ENCODE data around the gene FBXO46. TPM values are rescaled to one million over a fixed set of nuclear protein-coding genes. Genes with fewer than 3 reads are reported as not detected.

The FBXO46 gene
- total and polyA plus RNA-seq, 2 of the 13 experiments (the other 11 are each of a cell fraction or from before 2014, with no cell fraction given), result 6.2 to 6.4 TPM

DNA sequence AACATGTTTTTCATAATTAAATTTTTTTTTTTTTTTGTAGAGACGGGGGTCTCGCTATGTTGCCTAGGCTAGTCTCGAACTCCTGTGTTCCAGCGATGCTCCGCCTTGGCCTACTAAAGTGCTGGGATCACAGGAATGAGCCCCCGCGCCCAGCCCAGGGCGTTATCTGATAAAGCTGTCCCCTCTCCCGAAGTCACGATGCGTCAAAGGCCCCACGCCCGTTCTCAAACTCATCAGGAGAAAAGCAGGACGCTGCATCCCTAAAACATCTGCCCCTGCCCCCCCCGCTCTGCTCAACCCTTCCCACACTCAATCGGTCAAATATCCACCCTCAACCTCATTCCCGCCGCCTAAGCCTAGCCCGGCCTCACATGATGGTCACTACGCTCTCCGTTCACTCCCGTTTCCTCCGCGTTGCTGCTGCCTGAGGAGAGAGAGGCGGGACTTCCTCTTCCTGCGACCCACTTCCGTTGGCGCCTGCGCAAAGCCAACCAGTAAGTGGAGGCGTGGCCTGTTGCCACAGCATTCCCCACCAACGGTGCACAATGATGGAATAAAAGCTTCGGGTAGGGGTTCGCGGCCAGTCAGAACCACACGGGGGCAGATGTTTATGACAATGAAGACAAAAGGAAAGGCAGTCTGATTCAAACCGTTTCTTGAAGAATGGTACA, 39.0 kb downstream of the FBXO46 start, which contains the start of gene SNRPD2 (continued):
- TF ChIP-seq, protein P1, sequence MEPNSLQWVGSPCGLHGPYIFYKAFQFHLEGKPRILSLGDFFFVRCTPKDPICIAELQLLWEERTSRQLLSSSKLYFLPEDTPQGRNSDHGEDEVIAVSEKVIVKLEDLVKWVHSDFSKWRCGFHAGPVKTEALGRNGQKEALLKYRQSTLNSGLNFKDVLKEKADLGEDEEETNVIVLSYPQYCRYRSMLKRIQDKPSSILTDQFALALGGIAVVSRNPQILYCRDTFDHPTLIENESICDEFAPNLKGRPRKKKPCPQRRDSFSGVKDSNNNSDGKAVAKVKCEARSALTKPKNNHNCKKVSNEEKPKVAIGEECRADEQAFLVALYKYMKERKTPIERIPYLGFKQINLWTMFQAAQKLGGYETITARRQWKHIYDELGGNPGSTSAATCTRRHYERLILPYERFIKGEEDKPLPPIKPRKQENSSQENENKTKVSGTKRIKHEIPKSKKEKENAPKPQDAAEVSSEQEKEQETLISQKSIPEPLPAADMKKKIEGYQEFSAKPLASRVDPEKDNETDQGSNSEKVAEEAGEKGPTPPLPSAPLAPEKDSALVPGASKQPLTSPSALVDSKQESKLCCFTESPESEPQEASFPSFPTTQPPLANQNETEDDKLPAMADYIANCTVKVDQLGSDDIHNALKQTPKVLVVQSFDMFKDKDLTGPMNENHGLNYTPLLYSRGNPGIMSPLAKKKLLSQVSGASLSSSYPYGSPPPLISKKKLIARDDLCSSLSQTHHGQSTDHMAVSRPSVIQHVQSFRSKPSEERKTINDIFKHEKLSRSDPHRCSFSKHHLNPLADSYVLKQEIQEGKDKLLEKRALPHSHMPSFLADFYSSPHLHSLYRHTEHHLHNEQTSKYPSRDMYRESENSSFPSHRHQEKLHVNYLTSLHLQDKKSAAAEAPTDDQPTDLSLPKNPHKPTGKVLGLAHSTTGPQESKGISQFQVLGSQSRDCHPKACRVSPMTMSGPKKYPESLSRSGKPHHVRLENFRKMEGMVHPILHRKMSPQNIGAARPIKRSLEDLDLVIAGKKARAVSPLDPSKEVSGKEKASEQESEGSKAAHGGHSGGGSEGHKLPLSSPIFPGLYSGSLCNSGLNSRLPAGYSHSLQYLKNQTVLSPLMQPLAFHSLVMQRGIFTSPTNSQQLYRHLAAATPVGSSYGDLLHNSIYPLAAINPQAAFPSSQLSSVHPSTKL (CRISPR knock-in tag; IDR thresholded peaks at IDR 0.05), result no peak; the same call in 1 of the 2 replicates
- TF ChIP-seq GFI1 (CRISPR knock-in tag; IDR thresholded peaks at IDR 0.05; ENCODE audit: borderline replicate concordance), result 0 out of 2 replicates have a peak, but pooled peaks have one; percentile 50
- peak; percentile 89 for TF ChIP-seq PHF20 (CRISPR knock-in tag; IDR thresholded peaks at IDR 0.05)
- peak; percentile 57; the same call in 1 of the 2 replicates for TF ChIP-seq ZMYM4 (CRISPR knock-in tag; IDR thresholded peaks at IDR 0.05)
- TF ChIP-seq TBL1XR1 (IDR thresholded peaks at IDR 0.05; ENCODE audit: borderline replicate concordance, low read length, partially characterized antibody), result no peak
- peak; percentile 16; the same call in 1 of the 2 replicates for TF ChIP-seq ZNF446 (CRISPR knock-in tag; IDR thresholded peaks at IDR 0.05)
- no peak for TF ChIP-seq ZNF841 (CRISPR knock-in tag; IDR thresholded peaks at IDR 0.05; ENCODE audit: borderline replicate concordance)
- peak; percentile 91 for TF ChIP-seq KAT8 (CRISPR knock-in tag; IDR thresholded peaks at IDR 0.05)
- peak; percentile 42; the same call in 1 of the 2 replicates for TF ChIP-seq ZNF331 (CRISPR knock-in tag; IDR thresholded peaks at IDR 0.05)
- TF ChIP-seq, protein P2, sequence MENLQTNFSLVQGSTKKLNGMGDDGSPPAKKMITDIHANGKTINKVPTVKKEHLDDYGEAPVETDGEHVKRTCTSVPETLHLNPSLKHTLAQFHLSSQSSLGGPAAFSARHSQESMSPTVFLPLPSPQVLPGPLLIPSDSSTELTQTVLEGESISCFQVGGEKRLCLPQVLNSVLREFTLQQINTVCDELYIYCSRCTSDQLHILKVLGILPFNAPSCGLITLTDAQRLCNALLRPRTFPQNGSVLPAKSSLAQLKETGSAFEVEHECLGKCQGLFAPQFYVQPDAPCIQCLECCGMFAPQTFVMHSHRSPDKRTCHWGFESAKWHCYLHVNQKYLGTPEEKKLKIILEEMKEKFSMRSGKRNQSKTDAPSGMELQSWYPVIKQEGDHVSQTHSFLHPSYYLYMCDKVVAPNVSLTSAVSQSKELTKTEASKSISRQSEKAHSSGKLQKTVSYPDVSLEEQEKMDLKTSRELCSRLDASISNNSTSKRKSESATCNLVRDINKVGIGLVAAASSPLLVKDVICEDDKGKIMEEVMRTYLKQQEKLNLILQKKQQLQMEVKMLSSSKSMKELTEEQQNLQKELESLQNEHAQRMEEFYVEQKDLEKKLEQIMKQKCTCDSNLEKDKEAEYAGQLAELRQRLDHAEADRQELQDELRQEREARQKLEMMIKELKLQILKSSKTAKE (CRISPR knock-in tag; IDR thresholded peaks at IDR 0.05; ENCODE audit: borderline replicate concordance), result no peak
- TF ChIP-seq, protein P3, sequence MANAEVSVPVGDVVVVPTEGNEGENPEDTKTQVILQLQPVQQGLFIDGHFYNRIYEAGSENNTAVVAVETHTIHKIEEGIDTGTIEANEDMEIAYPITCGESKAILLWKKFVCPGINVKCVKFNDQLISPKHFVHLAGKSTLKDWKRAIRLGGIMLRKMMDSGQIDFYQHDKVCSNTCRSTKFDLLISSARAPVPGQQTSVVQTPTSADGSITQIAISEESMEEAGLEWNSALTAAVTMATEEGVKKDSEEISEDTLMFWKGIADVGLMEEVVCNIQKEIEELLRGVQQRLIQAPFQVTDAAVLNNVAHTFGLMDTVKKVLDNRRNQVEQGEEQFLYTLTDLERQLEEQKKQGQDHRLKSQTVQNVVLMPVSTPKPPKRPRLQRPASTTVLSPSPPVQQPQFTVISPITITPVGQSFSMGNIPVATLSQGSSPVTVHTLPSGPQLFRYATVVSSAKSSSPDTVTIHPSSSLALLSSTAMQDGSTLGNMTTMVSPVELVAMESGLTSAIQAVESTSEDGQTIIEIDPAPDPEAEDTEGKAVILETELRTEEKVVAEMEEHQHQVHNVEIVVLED (CRISPR knock-in tag; IDR thresholded peaks at IDR 0.05; ENCODE audit: borderline replicate concordance), result no peak
- TF ChIP-seq, protein P4, sequence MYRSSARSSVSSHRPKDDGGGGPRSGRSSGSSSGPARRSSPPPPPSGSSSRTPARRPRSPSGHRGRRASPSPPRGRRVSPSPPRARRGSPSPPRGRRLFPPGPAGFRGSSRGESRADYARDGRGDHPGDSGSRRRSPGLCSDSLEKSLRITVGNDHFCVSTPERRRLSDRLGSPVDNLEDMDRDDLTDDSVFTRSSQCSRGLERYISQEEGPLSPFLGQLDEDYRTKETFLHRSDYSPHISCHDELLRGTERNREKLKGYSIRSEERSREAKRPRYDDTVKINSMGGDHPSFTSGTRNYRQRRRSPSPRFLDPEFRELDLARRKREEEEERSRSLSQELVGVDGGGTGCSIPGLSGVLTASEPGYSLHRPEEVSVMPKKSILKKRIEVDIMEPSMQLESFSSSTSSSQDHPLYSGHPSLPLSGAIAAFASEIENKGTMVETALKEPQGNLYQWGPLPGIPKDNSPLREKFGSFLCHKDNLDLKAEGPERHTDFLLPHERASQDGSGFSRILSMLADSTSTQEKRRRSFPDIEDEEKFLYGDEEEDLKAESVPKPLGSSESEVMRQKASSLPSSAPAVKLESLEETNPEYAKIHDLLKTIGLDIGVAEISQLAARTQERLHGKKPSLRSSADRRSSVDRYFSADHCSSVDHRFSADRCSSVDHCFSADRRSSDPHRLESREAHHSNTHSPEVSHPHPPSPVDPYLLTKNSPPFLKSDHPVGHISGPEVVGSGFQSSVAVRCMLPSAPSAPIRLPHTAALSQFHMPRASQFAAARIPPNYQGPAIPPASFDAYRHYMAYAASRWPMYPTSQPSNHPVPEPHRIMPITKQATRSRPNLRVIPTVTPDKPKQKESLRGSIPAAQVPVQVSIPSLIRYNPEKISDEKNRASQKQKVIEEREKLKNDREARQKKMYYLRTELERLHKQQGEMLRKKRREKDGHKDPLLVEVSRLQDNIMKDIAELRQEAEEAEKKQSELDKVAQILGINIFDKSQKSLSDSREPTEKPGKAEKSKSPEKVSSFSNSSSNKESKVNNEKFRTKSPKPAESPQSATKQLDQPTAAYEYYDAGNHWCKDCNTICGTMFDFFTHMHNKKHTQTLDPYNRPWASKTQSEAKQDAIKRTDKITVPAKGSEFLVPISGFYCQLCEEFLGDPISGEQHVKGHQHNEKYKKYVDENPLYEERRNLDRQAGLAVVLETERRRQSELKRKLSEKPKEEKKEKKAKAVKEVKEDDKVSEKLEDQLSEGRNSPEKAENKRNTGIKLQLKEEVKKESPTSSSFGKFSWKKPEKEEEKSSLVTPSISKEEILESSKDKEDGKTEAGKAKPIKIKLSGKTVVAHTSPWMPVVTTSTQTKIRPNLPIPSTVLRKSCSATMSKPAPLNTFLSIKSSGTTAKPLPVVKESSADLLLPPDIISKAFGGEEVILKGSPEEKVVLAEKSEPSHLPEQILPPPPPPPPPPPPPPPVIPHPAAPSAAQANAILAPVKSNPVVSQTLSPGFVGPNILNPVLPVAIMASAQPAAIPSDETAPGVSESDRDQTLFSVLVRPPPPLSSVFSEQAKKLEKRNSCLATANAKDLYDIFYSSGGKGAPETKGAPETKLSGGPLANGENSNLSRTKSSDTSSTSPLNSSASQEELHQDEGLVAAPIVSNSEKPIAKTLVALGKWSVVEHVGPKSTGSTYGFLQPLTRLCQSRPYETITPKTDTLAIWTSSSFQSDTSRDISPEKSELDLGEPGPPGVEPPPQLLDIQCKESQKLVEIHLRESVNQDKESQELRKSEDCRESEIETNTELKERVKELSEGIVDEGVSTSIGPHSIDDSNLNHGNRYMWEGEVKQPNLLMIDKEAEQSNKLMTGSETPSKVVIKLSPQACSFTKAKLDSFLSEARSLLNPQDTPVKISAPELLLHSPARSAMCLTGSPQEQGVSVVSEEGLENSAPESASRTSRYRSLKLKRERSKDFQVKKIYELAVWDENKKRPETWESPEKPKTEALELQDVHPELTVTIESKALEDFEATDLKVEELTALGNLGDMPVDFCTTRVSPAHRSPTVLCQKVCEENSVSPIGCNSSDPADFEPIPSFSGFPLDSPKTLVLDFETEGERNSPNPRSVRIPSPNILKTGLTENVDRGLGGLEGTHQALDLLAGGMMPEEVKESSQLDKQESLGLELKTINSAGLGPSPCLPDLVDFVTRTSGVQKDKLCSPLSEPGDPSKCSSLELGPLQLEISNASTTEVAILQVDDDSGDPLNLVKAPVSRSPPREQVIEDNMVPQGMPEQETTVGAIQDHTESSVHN (CRISPR knock-in tag; IDR thresholded peaks at IDR 0.05), result 0 out of 2 replicates have a peak, but pooled peaks have one; percentile 48
